Inferior parietal cortex (tissue), 1 donor: ENCODE results near the gene CHST3.
"Not testable (repeated sequence)": the region's sequence is repeated elsewhere in the genome, so short reads cannot be mapped to it uniquely, and the experiment has no call there.

Experiments
- DNase-seq: peaks from one replicate; pipeline ENCODE4 v3.0.0-alpha.2; 2016; ENCODE audit errors: extremely low spot score

The CHST3 gene

GRCh38 chr10:71948496-71949067, 15.6 kb upstream of the CHST3 start:
- DNase-seq, result no peak

GRCh38 chr10:71950683-71951082, 13.5 kb upstream of the CHST3 start:
- DNase-seq, result no peak

DNA sequence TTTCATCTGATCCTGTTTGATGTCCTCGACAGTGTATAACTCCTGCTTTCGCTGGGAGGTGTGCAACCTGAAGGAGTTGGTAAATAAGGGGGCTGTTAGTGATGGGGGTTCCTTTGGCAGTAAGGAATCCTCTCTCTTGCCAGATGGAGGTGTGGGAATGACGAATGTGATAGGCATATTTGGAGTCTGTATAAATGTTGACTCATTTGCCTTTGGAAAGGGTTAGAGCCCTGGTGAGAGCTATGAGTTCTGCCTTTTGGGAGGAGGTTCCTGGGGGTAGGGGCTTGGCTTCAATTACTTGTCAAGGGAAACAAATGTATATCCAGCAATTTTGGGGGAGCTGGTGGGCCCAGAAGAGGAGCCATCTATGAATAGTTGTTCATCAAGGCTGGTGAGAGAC, 11.4 kb upstream of the CHST3 start:
- no peak for DNase-seq

DNA sequence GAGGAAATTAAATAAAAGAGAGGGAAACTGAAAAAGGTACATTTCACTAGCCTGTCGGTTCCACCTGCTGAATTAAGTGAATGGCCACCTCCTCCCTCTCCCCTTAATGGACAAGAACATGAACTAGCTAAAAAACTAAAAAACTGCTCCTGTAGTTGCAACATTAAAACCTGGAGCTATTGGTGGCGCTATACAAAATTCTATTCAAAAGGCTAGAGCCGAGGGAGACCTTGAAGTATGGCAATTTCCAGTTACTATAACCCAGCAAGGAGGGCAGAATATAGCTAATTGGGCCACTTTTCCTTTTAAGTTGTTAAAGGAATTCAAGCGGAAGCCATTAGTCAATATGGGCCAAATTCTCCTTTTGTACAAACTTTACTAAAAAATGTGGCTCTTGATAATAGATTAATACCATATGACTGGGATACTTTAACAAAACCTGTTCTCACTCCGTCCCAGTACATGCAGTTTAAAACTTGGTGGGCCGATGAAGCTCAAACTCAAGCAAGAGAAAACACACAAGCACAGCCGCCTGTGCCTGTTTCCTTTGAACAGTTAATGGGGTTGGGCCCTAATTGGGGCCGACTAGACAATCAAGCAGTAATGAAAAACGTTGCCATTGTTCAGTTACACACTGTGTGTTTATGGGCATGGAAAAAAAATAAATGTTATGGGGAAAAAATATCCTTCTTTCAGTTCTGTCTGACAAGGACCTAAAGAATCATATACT, 6.5 kb upstream of the CHST3 start:
- DNase-seq, result no peak

DNA sequence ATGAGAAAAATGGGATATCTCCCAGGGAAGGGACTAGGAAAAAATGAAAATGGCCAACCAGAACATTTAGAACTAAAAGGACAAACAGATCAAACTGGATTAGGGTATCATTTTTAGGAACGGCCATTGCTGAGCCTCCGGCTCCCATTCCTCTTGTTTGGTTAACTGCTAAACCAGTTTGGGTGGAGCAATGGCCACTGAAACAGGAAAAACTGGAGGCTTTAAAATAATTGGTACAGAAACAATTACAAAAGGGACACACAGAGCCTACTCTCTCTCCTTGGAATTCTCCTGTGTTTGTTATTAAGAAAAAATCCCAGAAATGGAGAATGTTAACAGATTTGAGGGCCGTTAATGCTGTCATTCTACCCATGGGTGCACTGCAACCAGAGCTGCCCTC, 4.7 kb upstream of the CHST3 start:
- no peak for DNase-seq

GRCh38 chr10:71961831-71962230, 2.4 kb upstream of the CHST3 start:
- DNase-seq, result no peak

DNA sequence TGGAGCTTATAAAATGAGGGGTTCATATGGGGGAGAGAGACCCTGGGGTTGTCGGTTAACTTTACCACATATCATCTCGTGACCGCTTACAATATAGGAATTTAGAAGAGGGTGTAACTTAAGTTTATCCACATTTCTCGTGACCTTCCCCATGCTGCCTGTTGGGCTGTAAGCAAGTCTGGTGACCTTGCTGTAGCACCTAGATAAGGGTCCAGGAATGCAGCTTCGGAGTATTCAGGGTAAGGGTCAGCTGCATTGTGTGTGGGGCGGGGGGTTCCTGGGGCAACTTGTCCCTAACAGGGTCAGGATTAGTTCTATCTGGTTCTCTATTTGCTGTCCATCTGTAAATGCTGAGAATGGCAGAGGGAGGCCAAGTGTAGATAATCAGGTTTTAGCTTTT, 1.3 kb upstream of the CHST3 start:
- no peak for DNase-seq

DNA sequence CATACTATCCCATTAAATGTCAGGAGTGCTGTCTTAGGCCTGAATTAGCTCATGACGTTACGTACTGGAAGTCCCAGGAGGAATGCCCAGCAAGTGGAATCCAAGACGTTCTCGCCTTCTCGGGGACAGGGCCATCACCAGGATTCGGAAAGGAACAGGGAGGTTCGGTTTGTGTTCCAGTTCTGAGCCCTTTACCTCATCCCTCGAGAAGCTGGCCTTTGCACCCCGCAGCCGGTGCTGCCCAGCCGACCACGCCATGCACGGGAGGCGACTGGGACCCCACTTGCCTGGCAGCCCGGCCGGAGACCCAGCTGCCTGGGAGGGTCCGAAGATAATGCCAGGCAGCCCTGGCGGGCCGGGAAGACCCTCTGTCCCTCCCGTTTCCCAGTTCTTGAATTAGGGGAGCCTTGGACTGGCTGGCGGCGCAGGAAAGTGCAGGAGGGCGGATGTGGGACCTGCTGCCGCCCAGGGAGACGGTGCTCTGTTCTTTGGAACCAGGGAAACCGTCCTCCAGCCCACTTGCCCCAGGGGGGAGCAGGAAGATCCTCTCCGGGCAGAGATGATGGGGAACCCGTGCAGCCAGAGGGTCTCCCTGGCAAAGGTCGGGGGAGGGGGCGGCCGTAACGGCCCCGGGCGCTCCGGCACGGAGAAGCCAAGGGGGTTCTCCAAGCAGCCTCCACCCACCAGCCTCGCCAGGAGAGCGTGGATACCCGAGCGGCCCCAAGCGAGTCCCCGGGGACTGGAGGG, 671 bp upstream of the CHST3 start:
- no peak for DNase-seq

DNA sequence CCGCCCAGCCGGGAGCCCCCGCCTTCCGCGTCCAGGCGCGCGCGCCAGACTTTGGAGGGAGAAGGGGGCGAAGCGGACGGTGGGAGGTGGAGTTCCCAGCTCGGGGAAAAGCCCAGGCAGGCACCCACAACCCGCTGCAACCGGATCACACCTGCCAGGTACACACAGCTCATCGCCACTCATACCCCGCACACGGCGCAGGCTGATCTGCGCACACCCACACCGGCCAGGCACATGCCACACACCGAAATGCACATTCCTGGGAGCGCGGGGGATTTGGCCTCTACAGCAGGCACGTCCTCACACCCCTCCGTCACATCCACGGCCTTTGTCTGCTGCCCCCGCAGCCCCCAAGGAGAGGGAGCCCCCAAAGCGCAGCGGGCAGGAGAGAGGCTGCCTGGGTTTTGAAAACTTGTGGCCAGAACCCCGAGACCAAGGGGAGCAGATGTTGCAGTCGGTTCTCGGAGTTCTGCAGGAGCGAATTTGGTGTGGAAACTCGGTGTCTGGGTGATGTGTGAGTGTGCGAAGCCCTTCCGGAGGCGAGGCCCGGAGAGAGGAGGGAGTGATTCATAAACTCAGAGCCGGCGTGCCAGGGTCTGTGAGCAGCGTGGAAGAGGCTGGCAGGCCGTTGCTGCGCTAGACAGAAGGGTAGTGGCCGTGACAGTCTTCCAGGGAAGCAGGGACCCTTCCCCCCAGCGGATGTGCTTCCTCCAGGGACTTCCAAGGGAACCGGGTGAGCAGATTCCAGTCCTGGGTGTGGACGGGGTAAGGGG, 734 bp downstream of the CHST3 start:
- no peak for DNase-seq

GRCh38 chr10:71965623-71966022, 1.4 kb downstream of the CHST3 start:
- no peak for DNase-seq

- DNase-seq, result no peak
These were observed 2.1 kb downstream of the CHST3 start for GRCh38 chr10:71966046-71967004.

DNA sequence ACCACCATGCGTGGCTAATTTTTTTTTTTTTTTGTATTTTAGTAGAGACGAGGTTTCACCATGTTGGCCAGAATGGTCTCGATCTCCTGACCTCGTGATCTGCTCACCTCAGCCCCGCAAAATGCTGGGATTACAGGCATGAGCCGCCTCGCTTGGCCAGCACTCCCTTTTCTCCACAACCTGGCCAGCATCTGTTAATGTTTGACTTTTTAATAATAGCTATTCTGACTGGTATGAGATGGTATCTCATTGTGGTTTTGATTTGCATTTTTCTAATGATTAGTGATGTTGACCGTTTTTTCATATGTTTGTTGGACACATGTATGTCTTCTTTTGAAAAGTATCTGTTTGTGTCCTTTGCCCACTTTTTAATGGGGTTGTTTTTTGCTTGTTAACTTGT, 3.8 kb downstream of the CHST3 start:
- DNase-seq, result not testable (repeated sequence)

DNA sequence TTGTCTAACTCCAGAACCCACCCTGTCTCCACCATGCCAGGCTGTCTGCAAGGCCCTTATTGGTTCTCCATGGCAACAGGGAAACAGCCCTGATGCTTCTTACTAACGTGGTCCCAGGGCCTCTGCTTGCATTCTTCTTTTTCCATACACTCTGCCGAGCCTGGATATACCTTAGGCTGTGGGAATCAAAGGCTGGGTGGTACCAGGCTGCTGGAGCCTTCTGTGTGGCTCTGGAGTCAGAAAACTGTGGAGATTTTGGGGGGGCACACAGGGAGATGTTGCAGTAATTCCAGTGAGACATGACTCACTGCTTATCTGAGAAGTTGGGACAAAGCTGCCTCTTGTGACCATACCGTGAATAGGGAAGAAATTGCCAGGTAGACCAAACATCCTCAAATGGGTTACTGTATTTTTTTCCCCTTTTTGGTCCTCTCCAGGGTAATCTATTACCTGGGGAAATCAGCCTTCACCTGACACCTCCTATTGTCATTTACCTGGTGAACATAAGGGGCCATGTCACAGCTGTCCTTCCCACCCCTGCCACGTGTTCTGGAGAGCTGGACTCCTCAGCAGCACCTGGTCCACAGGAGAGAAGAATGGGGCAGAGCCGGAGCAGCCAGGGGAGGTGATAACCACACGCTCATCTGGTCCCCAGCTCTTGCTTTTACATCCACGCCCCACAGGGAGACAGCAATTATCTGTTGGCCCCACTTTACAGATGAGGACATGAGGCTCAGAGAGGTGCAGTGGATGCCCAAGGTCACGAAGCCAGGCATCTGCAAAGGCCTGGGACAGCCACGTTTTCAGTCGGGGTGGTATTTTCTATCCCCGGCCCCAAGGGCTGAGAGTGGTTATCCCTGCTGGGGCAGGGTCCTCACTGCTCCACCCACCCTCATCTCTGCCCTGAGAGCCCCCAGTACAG, 4.6 kb downstream of the CHST3 start:
- DNase-seq, result no peak

DNA sequence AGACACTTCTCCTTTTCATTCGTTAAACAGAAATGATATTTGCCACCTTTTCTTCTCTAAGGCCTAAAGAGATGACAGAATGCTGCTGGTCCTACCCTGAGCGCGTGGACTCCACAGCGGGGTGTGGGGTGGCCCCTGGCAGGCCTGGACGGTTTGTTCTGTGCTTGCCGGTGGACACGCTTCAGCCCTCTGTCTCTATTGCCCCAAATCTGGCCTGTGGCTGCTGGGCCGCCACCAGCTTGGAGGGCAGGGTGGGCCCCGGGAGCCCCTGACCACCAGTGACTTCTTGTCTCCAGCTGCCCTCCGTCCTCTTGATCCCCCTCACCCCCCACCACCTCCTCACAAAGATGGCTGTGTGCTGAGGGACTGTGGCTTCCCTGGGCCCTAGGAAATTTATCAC, 5.7 kb downstream of the CHST3 start:
- DNase-seq, result no peak

DNA sequence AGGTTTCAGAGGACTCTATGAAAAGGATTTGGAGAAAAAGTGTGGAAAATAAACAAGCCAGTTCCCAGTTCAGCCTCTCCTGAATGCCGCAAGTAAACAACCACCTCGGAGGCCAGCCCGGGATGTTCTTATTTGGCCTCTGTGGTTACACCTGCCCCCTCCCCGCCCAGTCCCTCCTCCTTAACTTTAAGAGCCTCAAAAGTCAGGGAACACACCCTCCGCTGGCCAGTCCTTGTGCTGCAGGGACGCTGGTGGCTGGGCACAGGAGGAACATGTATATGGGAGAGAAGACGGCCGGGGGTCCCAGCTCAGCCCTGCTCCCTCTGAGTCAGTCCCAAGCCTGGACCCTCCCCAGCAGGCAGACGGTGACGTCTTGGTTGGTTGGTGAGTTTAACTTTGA, 6.1 kb downstream of the CHST3 start:
- no peak for DNase-seq

GRCh38 chr10:71970869-71971268, 6.7 kb downstream of the CHST3 start:
- DNase-seq, result no peak

GRCh38 chr10:71971311-71971731, 7.1 kb downstream of the CHST3 start:
- no peak for DNase-seq

- DNase-seq, result no peak
These were observed 7.8 kb downstream of the CHST3 start for GRCh38 chr10:71971769-71972555.
